K562 (cell line): ENCODE results near the gene IL10RB.
A peak's percentile ranks its signal among the peaks of the same experiment; 100 is the strongest.

Source experiments
- EZH2 ChIP-seq: IDR thresholded peaks from 2 replicates; pipeline ENCODE4 v1.6.1; 2012; ENCODE audit warnings: low read depth, mild to moderate bottlenecking, inconsistent platforms, low read length, borderline replicate concordance
- GABPA ChIP-seq: fragments of 200-800 bp; sonication (Bioruptor generic); conservative IDR thresholded peaks from 2 replicates; pipeline ENCODE4 v1.6.1; 2016; ENCODE audit warnings: low read depth, missing genetic modification characterization, missing compliant biosample characterization
- HDAC2 ChIP-seq: fragments of 450-650 bp; IDR thresholded peaks from 2 replicates; pipeline ENCODE4 v1.6.1; 2016; ENCODE audit warnings: mild to moderate bottlenecking
- JUND ChIP-seq, 2 experiments: IDR thresholded peaks; 2 replicates in 1 of 2; 3 replicates in 1 of 2; pipeline ENCODE4 v1.6.1; 2011; ENCODE audit warnings: borderline replicate concordance in 2 of 2, low read depth in 2 of 2, low read length in 2 of 2, improper control_type of control experiment in 1 of 2, missing biosample characterization in 1 of 2, missing genetic modification characterization in 1 of 2, missing genetic modification reagents in 1 of 2
- NR2F6 ChIP-seq: fragments of 450-650 bp; formaldehyde crosslinking; IDR thresholded peaks from 2 replicates; pipeline ENCODE4 v1.4.0; 2020; ENCODE audit warnings: mild to moderate bottlenecking
- PML ChIP-seq: IDR thresholded peaks from 2 replicates; pipeline ENCODE4 v1.6.1; 2012; ENCODE audit warnings: low read length, inconsistent platforms
- POLR2A ChIP-seq: fragments of 450-650 bp; conservative IDR thresholded peaks from 2 replicates; pipeline ENCODE4 v1.6.1; 2016
- POLR2AphosphoS5 ChIP-seq: IDR thresholded peaks from 2 replicates; pipeline ENCODE4 v1.6.1; 2011; ENCODE audit warnings: mild to moderate bottlenecking, low read depth, low read length, moderate library complexity; ENCODE audit not compliant: control insufficient read depth, insufficient read depth
- TBP ChIP-seq: optimal IDR thresholded peaks from 2 replicates; pipeline ENCODE3; 2011; ENCODE audit warnings: low read depth, low read length, improper control_type of control experiment
- TOE1 ChIP-seq, 2 experiments: fragments of 450-650 bp in 1 of 2; sonication (generic) in 1 of 2; formaldehyde crosslinking in 1 of 2; IDR thresholded peaks; 2 replicates each; pipeline versions ENCODE4 v1.7.1 to v1.8.0; 2016 to 2022; ENCODE audit warnings: borderline replicate concordance in 2 of 2, mild to moderate bottlenecking in 2 of 2, antibody characterized with exemption in 1 of 2, inconsistent platforms in 1 of 2, low read depth in 1 of 2, missing genetic modification reagents in 1 of 2, moderate library complexity in 1 of 2
- YY1 ChIP-seq, 3 experiments: IDR thresholded peaks; 2 replicates each; pipeline ENCODE4 v1.6.1; 2011; ENCODE audit warnings: low read length in 2 of 3, mild to moderate bottlenecking in 2 of 3, moderate library complexity in 2 of 3, borderline replicate concordance in 1 of 3, control low read depth in 1 of 3, low read depth in 1 of 3; ENCODE audit not compliant: insufficient read depth in 3 of 3, insufficient replicate concordance in 2 of 3, control insufficient read depth in 1 of 3, insufficient read length in 1 of 3; ENCODE audit errors: extremely low read depth in 1 of 3
- ZNF384 ChIP-seq: IDR thresholded peaks from 2 replicates; pipeline ENCODE4 v1.6.1; 2012; ENCODE audit warnings: low read depth, low read length, improper control_type of control experiment
- TF ChIP-seq, protein P1 (sequence below), 3 experiments: IDR thresholded peaks in 2 of 3; conservative IDR thresholded peaks in 1 of 3; 2 replicates each; pipeline ENCODE4 v1.5.1; 2011 to 2012; ENCODE audit warnings: low read length in 3 of 3, mild to moderate bottlenecking in 3 of 3, control low read depth in 2 of 3, improper control_type of control experiment in 1 of 3, inconsistent platforms in 1 of 3, low read depth in 1 of 3, mixed read lengths in 1 of 3, moderate library complexity in 1 of 3; ENCODE audit not compliant: insufficient read depth in 2 of 3

GRCh38 chr21:33232291-33233034, 33.7 kb upstream of the IL10RB start:
- TF ChIP-seq, protein P1, sequence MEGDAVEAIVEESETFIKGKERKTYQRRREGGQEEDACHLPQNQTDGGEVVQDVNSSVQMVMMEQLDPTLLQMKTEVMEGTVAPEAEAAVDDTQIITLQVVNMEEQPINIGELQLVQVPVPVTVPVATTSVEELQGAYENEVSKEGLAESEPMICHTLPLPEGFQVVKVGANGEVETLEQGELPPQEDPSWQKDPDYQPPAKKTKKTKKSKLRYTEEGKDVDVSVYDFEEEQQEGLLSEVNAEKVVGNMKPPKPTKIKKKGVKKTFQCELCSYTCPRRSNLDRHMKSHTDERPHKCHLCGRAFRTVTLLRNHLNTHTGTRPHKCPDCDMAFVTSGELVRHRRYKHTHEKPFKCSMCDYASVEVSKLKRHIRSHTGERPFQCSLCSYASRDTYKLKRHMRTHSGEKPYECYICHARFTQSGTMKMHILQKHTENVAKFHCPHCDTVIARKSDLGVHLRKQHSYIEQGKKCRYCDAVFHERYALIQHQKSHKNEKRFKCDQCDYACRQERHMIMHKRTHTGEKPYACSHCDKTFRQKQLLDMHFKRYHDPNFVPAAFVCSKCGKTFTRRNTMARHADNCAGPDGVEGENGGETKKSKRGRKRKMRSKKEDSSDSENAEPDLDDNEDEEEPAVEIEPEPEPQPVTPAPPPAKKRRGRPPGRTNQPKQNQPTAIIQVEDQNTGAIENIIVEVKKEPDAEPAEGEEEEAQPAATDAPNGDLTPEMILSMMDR (IDR thresholded peaks at IDR 0.05 in 2 of 3, conservative IDR thresholded peaks at IDR 0.05 in 1 of 3; ENCODE audit: insufficient read depth in 2 of 3, low read depth in 1 of 3, low read length in 3 of 3) = peak in 1 of 3 experiments; percentile 20; a peak in 1 of 6 replicates
- peak; percentile 18; the same call in 1 of the 2 replicates for TF ChIP-seq ZNF384
- no peak for TF ChIP-seq TBP
- no peak for TF ChIP-seq POLR2A
- TF ChIP-seq POLR2AphosphoS5 = no peak
- no peak for TF ChIP-seq YY1 (IDR thresholded peaks at IDR 0.05; ENCODE audit: borderline replicate concordance in 1 of 3, control insufficient read depth in 1 of 3, extremely low read depth in 1 of 3, insufficient read depth in 3 of 3, insufficient read length in 1 of 3, insufficient replicate concordance in 2 of 3, low read depth in 1 of 3, low read length in 2 of 3)
- no peak; the same call in 1 of the 2 replicates for TF ChIP-seq TOE1 (IDR thresholded peaks at IDR 0.05; ENCODE audit: borderline replicate concordance)
- TF ChIP-seq TOE1 (CRISPR knock-in tag; IDR thresholded peaks at IDR 0.05; ENCODE audit: borderline replicate concordance, low read depth) = no peak
- no peak for TF ChIP-seq NR2F6 (CRISPR knock-in tag)
- no peak for TF ChIP-seq HDAC2
- no peak for TF ChIP-seq EZH2
- TF ChIP-seq PML = no peak
- TF ChIP-seq JUND (IDR thresholded peaks at IDR 0.05; ENCODE audit: borderline replicate concordance, low read depth, low read length) = no peak
- TF ChIP-seq JUND (tag; IDR thresholded peaks at IDR 0.05; ENCODE audit: borderline replicate concordance, low read depth, low read length) = no peak
- TF ChIP-seq GABPA (tag) = no peak; the same call in 1 of the 2 replicates
